GM19099 (cell line): ENCODE results near the gene PLCXD3.

Experiments
- POLR2A ChIP-seq: IDR thresholded peaks from 3 replicates; pipeline ENCODE4 v1.6.1; 2011; ENCODE audit warnings: low read depth; ENCODE audit not compliant: insufficient read length; ENCODE audit errors: extremely low read depth

PLCXD3 gene

DNA sequence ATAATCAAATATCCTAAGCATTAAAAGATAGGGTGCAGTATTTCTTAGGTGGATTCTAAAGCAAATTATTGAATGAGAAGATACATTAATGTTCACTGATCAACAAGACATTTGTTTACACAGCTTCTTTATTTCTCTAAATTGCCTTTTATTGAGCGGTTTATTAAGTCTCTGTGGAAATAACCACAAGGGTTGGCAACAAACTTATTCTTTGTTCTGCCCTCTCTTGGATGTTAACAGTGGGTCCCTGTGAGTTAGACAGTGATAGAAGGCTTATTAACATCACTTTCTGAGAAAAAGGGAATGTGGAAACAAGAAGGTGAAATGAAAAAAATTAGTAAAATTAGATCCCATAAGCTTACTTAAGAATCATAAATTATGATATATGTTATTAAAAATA, 214.3 kb downstream of the PLCXD3 start:
- no peak for TF ChIP-seq POLR2A

DNA sequence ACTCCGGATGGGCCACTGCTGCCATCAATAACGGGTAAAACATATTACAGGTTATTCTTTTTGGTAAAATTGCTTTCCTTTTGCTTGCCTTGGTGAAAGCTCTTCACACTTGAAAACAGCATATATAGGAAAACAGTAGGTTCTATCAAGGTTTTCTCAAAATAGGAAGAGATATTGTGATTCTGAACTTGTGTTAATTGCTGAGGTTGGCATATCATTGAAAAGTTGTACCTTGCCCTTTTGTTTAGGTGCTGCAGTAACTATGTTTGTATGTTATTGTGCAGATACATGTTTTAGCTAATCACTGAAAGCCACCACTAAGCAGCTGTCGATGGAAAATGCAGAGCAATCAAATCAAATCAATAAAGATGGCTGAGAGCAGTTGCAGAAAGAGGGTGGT, 219.1 kb downstream of the PLCXD3 start:
- TF ChIP-seq POLR2A = no peak

DNA sequence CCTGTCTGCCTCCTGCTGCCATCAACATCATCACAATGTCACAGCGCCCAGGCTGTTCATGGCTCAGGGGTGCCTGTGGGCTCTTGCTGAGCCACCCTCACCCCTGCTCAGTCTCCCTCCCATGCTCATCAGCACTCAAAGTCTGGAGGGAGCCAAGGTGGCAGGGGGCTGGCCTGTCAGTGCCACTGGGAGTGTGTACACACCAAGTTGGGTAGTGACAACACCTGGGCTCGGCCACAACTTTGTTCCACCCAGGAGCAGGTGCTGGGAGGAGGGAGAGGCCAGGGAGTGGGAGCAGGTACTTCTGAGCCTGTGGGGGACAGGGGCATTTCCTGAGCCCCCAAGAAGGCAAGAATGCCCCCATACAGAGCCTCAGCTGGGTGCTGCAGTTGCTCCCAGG, 219.6 kb downstream of the PLCXD3 start:
- no peak for TF ChIP-seq POLR2A

DNA sequence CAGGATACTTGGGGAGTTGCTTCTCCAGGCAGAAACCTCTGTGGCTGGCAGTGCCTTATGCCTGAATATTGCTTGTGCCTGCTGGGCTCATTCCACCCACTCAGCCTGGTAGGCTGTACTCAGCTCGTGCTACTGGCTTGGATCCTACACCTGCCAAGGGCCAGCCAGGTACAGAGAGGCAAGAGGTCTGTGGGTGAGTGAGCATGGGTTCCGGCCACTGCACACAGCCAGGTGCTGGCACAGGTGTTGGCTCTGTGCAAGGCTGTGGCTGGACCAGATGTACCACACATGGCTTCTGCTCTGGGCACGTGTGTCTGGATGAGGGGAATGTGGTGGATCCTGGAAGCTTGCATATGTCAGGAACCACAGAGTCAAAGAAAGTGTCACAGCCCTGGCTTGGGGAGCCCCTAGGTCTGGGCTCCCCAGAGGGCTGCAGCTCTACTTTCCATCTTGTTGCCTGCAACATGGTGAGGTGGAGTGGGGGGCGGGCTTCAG, 220.4 kb downstream of the PLCXD3 start:
- TF ChIP-seq POLR2A = no peak

DNA sequence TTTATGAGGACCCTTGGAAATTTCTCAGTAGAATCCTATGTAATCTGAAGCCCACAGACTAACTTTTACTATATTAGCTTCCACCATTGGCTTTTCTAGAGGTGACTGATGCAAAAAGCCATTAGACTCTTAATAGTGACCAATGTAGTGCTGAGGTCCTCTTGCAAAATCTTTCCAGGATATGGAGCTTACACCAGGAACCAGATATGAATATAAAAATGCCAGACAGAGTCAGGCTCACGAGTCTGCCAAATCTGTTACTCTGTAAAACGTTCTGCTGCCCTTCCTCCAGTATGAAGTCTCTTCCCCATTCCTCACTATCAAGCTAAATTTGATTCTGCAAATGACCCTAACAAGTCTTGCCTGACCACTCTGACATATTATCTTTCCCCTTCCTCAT, 223.7 kb downstream of the PLCXD3 start:
- no peak for TF ChIP-seq POLR2A

DNA sequence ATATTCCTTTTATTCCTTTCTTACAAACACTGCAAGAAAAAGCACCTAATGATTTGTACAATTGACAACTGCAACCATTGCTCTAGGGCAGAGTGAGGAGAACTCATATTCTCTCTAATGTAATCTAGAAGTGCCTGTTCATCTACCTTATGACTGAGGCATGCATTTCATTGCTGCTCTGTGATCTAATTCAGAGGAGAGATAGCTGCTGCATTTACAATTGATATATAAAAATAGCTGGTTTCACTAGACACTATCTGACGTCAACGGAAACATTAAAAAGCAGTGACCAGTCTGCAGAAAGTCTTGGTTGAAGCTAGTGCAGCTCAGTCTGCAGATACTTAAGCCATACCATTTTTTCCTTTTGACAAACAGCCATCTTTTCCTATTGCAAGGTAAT, 224.2 kb downstream of the PLCXD3 start:
- TF ChIP-seq POLR2A = no peak

DNA sequence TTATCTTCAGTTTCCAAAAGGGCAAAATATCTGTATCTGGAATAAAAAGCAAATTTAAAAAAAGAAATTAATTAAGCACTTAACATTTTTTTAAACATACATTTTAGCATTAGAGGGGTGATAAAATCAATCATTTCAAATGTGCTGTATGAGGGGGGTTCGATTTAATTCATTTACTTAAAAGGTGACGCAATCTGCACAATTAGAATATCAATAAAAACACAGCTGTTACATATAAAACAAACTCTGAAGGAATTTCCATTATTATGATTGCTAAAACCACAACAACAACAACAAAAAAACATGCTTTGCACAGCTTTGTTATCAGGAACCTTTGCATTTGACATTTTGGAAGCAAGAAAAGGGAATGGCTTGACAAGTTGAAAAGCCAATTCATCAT, 225.5 kb downstream of the PLCXD3 start:
- TF ChIP-seq POLR2A = no peak

DNA sequence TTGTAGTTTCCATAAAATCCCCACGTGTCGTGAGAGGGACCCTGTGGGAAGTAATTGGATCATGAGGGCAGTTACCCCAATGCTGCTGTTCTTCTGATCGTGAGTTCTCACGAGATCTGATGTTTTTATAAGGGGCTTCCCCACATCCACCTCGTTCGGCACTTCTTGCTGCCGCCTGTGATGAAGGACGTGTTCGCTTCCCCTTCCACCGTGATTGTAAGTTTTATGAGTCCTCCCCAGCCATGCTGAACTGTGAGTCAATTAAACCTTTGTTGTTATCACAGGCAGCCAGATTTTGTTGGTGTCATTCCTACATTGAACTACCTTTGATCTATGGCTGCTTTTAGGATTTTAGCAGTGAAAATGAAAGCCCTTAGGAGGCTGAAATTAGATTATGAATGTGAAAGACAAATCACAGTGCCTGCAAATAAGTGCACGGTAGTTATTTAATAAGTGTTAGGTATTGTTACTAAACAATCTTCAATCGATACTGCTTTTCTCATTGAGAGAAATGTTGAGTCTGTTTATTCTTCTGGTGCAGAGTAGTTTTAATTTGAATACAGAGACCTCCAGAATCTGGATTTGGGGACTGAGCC, 229.1 kb downstream of the PLCXD3 start:
- peak; percentile 48 for TF ChIP-seq POLR2A

DNA sequence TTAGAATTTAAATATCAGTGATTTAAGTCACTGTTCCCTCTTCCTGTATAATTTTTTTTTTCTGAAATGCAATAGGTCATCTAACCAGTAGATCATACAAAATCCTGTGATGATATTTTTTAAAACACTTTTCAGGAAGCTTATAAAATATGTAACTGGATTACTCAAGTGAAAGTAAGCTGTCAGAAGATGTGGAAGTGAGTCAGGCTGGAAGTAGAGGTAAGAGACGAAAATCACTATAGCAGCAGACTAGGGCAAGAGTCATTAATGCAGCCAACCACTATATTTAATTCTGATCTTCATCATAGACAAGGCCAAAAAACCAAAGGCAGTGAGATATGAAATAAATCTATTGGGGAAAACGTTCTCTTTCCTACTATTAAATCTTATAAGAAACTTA, 231.4 kb downstream of the PLCXD3 start:
- TF ChIP-seq POLR2A = no peak

DNA sequence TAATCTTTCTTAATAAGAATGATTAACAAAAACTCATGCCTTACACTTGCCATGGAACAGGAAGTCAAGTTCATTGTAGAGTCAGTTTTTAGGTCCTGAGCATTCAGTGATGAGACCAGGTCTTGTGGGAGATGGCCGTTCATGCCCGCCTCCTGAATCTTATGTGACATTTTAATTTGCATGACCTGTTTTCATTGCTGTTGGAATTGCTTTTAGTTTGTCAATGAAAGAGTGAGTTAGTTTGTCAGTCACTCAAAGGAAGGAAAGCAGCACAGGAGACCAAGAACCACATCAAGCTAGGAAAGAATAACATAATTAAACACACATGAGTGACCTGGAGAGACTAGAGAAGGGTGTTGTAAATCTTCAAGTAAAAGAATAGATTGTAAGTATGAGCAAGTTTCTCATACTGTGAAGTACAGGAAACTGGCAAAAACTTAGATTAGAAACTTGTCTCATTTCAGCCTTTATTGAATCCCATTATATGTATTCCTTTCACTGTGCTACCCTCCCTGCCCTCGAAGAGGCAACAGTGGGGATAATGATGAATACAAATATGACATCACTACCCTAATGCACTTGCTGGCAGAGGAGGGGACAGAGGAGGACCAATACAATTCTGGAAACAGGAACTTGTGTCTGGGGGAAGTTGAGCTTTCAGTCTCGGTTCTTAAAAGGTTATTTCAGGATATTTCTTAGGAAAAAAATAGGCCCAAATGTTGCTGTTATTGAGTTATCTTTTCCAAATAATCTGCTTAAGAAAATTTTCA, 232.7 kb downstream of the PLCXD3 start:
- TF ChIP-seq POLR2A = no peak

DNA sequence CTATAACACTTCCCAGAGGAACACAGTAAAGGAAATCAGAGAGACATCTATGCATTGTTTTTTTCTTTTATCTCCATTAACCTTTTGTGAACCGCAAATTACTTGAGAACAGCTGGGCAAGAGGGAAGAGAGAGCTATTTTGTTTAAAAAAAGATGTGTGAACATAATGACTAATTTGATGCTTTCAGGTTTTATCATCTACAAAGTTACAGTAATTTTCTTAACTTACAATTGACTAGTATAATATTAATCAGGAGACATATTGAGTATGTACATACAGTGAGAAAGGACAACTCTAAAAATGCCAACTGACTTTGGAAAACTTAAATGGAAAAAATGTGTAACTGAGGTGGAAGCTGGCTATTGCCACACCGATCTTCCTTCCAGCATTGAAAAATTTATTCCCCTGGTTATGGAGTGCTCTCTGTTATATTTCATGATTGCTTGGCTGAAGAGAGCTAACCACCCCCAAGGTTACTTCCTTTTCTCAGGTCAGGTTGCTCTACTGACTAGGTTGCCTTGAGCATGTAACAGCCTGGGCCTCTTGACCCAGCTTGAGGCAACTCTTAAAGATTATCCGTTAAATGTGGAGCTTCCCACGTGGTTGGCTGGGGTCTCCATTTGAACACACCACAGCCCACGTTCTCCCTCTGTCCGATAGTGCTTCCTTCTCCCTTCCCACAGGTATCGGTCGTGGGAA, 234.4 kb downstream of the PLCXD3 start:
- TF ChIP-seq POLR2A = no peak

DNA sequence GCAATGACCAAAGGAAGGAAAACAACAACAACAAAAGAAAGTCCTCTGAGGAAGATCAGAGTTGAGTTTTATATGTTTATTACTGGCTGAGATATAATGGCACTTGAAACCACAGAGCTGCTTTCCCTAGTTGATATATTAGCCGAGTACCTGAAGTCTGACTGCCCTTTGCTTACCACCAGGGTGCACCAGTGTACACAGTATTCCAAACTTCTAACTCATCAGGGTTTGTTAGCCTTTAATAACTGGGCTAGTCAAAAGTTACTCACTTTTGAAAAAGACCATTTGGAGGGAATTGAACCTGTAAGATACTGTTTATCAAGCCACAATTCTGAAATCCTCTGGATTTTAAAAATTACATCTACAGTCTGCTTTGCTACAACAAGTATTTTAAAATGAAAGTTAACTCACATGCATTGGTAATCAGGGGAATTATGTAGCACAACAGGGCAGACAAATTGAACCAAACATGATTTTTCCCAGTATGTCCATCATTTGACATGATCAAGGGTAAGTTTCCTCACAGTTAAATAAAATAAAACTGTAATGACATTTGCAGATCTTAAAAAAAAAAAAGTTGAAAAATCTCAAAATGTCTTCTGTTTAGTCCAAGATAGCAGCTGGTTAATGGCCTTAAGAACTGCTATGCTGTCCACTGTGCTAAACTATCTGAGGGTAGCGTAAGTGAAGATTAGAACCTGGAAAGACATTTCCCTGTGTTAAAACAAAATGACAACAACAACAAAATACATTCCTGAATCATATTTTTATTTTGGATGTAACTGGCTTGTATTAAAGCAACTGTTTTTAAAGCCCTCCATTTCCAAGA, 239.8 kb downstream of the PLCXD3 start:
- TF ChIP-seq POLR2A = no peak

DNA sequence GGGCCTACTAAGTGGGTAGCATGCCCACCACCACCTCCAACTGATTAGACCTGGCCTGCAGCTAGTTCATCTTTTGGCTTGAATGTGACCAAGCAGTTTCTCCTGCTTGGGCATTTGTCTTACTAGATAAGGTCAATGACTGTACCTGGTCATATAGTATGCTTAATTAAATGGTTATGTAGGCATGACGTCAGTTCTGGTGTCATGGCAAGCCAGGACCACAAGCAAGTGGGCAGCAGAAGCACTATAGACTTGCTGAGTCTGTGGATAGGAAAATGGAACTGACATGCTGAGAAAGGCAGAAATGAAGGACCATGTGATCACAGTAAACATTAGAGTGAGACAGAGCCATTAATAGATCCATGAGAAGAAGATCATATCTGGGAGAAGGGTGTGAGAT, 241.5 kb downstream of the PLCXD3 start:
- no peak for TF ChIP-seq POLR2A

DNA sequence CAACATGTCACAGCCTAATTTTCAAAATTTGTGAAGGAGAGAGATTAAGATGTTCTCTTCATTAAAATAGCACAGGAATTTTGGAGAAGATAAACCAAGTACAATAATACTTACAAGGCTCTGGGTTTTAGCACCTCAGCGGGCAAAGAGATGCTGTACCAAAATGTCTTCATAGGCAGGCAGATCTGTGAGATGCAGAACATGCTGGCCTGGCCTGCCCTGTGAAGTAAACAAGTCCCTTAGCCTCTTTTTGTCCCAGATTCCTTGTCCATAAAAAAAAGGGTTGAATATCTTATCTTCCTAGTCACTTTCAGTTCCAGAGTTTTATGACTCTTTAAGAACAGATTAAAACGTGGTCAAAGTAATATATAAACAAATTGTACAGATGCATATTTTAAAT, 244.0 kb downstream of the PLCXD3 start:
- no peak for TF ChIP-seq POLR2A

DNA sequence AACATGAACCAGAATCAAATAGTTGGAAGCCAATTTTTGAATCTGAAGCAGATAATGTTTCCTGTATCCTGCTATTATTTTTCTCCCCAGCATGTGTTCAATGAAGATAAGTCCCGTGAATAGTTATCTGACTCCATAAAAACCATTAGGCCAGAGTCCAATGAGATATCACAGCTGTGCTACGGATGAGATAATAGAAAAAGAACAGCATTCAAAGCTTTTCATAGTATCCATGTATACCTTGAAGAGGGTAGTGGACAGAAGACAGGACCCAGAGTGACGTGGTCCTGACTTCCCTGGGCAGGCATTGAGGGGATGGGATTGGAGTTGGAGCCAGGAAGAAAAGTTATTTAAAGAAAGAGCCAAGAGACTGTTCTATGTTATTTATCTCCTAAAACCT, 246.4 kb downstream of the PLCXD3 start:
- no peak for TF ChIP-seq POLR2A
